T follicular helper cell (primary cell): ENCODE data around the gene TBL1X.
"Not testable (repeated sequence)": the region's sequence is repeated elsewhere in the genome, so short reads cannot be mapped to it uniquely, and the experiment has no call there.

ENCODE experiments used
- DNase-seq: peaks from one replicate; pipeline ENCODE4 v3.0.0-alpha.2; 2020; ENCODE audit warnings: low read depth
- total RNA-seq, 2 experiments: gene quantifications; one replicate each; lab custom pipeline; 2026; lab: John Stamatoyannopoulos, UW

Gene TBL1X
- total RNA-seq: 64.7 to 65.9 reads per million in 2 experiments

- DNase-seq: no peak
Observed at GRCh38 chrX:9464435-9465371, at the start of gene TBL1X. TSS of gene TBL1X (plus strand) at chrX:9465058. CDS start at chrX:9653587, 188,529 bp downstream.

- no peak for DNase-seq
Observed at GRCh38 chrX:9416562-9417348, 48.1 kb upstream of the TBL1X start.

GRCh38 chrX:9418262-9418661 lies 46.6 kb upstream of the TBL1X start:
- no peak for DNase-seq

GRCh38 chrX:9420275-9421265 lies 44.3 kb upstream of the TBL1X start:
- DNase-seq: no peak

DNA sequence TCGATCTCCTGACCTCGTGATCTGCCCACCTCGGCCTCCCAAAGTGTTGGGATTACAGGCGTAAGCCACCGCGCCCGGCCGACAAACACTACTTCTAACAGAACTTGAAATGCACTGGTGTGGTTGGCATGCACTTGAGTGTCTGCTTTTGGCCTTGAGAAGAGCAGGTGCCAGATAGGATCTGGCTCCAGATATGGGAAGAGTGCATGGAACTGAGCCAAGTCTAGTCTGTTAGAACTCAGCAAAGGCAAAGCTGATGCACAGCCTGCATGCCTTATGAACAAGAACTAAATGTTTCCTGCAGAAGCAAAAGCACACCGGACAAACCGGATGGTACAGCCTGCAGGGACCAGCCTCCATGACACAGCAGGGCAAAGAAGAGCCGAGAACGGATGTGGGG lies 35.1 kb upstream of the TBL1X start:
- DNase-seq: no peak

DNA sequence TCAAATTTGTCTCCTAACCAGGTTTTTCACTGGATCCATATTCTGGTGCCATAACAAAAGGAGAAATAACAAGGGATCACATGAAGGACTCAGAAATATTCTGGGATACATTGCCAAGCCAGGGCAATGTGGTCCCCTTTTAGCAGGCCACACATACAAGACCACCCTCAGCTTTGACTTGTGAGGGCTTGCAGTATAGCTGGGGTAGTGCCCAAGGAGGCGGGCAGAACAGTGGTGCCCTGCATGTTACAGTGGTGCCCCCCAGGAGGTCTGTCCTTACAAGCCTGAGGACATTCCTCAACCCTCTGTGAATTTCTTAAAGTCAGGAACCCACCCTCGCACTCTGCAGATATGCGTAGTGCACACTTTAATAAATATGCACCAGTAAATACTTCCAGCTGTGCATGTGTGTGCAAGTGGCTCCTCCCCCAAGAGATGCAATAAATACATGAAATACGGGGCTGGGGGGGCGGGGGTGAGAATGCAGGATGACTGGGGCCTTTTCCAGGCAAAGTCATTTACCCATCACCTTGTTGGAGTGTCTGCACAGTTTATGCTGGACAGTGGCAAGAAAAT lies 34.4 kb upstream of the TBL1X start:
- DNase-seq: no peak

GRCh38 chrX:9431281-9431680 lies 33.6 kb upstream of the TBL1X start:
- no peak for DNase-seq

GRCh38 chrX:9433596-9433995 lies 31.3 kb upstream of the TBL1X start:
- DNase-seq: no peak

- no peak for DNase-seq
Observed at GRCh38 chrX:9434051-9434550, 30.8 kb upstream of the TBL1X start.

DNA sequence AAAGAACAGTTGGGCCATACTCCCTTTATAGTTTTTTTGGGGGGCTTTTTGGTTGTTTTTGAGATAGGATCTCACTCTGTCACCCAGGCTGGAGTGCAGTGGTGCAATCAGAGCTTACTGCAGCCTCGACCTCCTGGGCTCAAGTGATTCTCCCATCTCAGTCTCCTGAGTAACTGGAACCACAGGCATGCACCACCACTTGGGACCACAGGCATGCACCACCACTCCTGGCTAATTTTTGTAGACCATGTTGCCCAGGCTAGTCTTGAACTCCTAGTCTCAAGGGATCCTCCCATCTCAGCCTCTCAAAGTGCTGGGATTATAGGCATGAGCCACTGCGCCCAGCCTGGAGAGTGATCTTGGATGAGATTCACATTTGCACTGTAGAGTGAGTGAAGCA lies 29.8 kb upstream of the TBL1X start:
- not testable (repeated sequence) for DNase-seq

- no peak for DNase-seq
Observed at GRCh38 chrX:9436812-9437211, 28.0 kb upstream of the TBL1X start.

- DNase-seq: no peak
Observed at GRCh38 chrX:9438933-9439494, 25.8 kb upstream of the TBL1X start.

GRCh38 chrX:9440116-9440844 lies 24.6 kb upstream of the TBL1X start:
- no peak for DNase-seq

DNA sequence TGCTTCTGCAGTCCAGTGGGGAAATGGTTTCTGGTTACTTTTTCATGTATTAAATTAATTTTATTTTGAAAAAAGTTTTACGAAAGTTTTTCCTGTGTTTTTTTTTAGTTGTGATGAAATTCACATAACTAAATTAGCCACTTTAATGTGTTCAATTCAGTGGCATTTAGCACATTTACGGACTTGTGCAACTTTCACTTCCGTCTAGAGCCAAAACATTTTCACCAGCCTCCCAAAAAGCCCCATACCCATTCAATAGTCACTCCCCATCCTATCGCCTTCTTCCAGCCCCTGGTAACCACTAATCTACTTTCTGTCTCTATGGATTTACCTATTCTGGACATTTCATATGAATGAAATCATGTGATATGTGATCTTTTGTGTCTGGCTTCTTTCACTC lies 22.8 kb upstream of the TBL1X start:
- DNase-seq: no peak

GRCh38 chrX:9443327-9443726 lies 21.5 kb upstream of the TBL1X start:
- no peak for DNase-seq

GRCh38 chrX:9447906-9448305 lies 17.0 kb upstream of the TBL1X start:
- DNase-seq: no peak

DNA sequence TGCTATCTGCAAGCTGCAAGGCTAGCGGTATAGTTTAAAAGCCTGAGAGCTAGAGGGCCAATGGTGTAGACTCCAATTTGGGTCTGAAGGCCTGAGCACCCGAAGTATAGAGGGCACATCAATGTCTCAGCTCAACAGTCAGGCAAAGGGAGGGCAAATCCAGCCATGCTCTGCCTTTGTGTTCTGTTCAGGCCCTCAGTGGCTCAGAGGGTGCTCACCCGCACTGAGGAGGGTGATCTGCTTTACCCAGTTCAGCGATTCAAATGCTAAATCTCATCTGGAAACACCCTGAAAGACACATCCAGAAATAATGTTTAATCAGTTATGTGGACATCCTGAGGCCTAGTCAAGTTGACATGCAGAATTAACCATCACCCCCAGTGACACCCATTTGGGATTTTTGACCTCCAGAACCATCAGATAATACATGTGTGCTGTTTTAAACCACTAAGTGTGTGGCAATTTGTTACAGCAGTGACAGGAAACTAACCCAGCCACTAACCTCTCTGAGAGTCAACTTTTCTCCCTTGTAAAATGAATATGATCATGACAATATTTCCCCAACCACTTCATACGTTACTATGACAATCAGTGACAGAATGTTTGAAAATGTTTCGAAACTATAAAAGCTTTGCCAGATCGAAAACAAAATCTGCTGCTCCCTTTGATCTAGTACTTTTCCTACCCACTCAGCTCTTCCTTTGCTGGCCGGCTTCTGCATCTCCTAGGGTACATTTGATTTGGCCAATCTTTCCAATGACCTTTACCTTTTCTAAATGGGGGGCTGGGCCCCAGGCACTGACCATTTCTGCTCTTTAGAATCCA lies 8.4 kb upstream of the TBL1X start:
- no peak for DNase-seq

- DNase-seq: not testable (repeated sequence)
Observed at GRCh38 chrX:9458034-9458433, 6.8 kb upstream of the TBL1X start.

DNA sequence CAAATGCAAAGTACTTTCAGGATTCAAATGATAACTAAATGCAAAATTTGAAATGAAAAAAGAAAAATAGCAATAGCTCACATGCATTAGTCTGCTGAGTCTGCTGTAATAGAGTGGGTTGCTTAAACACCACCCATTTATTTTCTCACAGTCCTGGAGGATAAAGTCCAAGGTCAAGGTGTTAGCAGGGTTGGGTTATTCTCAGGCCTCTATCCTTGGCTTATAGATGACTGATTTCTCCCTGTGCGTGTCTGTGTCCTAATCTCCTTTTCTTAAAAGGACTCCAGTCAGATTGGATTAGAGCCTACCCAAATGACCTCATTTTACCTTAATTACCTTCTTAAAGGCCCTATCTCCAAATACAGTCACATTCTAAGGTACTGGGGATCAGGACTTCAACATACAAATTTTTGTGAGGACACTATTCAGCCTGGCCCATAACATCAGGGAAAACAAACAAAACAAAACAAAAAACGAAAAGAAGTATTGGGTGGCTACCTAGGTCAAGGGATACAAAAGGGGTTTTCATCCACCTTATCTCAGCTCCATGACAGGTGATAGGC lies 6.3 kb upstream of the TBL1X start:
- no peak for DNase-seq
